Gastrocnemius medialis (tissue), 4 donors: ENCODE results near the gene BCL2.

Source experiments
- POLR2A ChIP-seq, 2 donors: fragments of 450-650 bp; IDR thresholded peaks; one replicate each; pipeline ENCODE4 v1.6.1; 2017; ENCODE audit warnings: antibody characterized with exemption in 2 of 2, mild to moderate bottlenecking in 2 of 2, moderate library complexity in 2 of 2
- TF ChIP-seq, protein P1 (sequence below), 5 experiments: fragments of 450-650 bp in 3 of 5; fragments of 200-600 bp in 2 of 5; sonication (generic) in 2 of 5; IDR thresholded peaks in 4 of 5; conservative IDR thresholded peaks in 1 of 5; 1 replicate in 4 of 5; 2 replicates in 1 of 5; pipeline ENCODE4 v1.5.1; 2016 to 2019; ENCODE audit warnings: antibody characterized with exemption in 5 of 5, mild to moderate bottlenecking in 3 of 5, moderate library complexity in 3 of 5

DNA sequence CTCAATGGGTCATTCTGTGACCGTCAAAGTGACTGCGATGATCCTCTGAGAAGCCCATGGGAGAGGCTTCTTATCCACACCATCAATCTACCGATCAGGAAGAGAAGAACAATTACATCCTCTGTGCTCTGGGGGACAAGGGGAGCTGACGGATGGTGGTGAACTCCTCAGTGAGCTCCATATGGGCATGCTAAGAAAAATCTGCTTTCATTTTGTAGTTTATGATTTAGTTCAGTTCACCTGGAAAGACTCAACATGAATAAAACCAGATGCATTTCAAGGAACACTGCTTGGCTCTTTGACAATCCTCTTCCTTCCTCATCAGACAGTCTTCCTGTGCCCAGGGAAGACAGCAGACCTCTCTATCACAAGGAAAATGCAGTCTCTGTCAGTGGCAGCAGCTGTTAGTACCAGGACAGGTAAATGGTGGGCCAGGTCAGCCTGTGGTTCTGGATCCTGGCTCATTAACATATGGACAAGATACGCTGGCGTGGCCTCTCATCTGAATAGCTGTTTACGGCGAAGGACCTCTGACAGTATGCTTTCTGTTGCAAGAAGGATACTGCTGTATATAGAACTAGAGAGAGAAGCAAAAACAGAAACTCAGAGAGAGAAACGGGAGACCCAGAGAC is 176.9 kb downstream of the BCL2 start:
- TF ChIP-seq, protein P1, sequence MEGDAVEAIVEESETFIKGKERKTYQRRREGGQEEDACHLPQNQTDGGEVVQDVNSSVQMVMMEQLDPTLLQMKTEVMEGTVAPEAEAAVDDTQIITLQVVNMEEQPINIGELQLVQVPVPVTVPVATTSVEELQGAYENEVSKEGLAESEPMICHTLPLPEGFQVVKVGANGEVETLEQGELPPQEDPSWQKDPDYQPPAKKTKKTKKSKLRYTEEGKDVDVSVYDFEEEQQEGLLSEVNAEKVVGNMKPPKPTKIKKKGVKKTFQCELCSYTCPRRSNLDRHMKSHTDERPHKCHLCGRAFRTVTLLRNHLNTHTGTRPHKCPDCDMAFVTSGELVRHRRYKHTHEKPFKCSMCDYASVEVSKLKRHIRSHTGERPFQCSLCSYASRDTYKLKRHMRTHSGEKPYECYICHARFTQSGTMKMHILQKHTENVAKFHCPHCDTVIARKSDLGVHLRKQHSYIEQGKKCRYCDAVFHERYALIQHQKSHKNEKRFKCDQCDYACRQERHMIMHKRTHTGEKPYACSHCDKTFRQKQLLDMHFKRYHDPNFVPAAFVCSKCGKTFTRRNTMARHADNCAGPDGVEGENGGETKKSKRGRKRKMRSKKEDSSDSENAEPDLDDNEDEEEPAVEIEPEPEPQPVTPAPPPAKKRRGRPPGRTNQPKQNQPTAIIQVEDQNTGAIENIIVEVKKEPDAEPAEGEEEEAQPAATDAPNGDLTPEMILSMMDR (IDR thresholded peaks at IDR 0.05 in 4 of 5, conservative IDR thresholded peaks at IDR 0.05 in 1 of 5): no peak
- no peak for TF ChIP-seq POLR2A (IDR thresholded peaks at IDR 0.05)
